ENCODE results near the gene MYADML2. TPM values are rescaled to one million over a fixed set of nuclear protein-coding genes. Genes with fewer than 3 reads are reported as not detected.

Gene MYADML2
- total RNA-seq, 1 donor from 2014 or later = not detected

DNA sequence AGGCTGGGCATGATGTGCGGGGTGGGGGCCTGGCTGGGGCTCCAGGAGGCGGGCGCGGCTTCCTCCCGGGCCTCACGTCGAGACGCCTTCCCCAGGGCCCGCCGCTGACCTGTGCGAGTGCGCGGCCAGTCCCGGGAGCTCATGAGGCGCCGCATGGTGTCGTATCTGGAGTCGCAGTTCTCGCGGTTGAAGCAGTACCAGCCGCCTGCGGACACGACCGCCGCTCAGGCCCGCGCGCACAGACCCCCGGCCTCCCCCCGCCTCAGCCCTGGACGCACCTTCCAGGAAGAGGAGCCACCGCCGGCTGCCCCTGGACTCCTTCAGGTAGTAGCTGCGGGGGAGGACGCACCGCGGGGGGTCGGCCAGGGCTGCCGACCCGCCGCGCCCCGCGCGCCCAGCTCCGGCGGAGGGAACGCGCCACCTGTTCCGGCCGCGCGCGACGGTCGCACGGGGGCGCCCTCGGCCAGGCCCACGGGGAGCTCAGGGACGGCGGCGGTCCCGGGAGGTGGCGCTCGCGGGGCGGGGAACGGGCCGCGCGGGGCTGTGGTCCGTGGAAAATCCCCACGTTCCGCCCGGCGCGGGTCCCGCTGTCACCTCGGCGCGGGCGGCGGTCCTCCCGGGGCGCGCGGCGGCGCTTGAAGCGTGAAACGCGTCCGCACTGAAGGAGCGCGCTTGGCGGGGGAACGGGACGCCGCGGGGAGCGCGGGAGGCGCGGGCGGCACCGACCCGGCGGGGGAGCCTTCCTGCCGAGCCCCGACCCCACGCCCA is 12.5 kb upstream of the MYADML2 start:
- FAIRE-seq (no peak), DNase-seq (ENCODE audit: low read depth) (no peak)
- no peaks in the 10 kb centered on the region for H3K36me3 ChIP-seq (ENCODE audit: control insufficient read depth, insufficient read depth, low read length)
- H3K4me3 ChIP-seq (ENCODE audit: low read depth, low read length) = no peak overlapping the region
- peaks cover 41% of the 10 kb centered on the region for H3K27me3 ChIP-seq (ENCODE audit: control insufficient read depth, insufficient read depth, low read length)
- TF ChIP-seq, protein P1, sequence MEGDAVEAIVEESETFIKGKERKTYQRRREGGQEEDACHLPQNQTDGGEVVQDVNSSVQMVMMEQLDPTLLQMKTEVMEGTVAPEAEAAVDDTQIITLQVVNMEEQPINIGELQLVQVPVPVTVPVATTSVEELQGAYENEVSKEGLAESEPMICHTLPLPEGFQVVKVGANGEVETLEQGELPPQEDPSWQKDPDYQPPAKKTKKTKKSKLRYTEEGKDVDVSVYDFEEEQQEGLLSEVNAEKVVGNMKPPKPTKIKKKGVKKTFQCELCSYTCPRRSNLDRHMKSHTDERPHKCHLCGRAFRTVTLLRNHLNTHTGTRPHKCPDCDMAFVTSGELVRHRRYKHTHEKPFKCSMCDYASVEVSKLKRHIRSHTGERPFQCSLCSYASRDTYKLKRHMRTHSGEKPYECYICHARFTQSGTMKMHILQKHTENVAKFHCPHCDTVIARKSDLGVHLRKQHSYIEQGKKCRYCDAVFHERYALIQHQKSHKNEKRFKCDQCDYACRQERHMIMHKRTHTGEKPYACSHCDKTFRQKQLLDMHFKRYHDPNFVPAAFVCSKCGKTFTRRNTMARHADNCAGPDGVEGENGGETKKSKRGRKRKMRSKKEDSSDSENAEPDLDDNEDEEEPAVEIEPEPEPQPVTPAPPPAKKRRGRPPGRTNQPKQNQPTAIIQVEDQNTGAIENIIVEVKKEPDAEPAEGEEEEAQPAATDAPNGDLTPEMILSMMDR (IDR thresholded peaks at IDR 0.05; ENCODE audit: insufficient read depth, low read length, severe bottlenecking) = peak; percentile 71

DNA sequence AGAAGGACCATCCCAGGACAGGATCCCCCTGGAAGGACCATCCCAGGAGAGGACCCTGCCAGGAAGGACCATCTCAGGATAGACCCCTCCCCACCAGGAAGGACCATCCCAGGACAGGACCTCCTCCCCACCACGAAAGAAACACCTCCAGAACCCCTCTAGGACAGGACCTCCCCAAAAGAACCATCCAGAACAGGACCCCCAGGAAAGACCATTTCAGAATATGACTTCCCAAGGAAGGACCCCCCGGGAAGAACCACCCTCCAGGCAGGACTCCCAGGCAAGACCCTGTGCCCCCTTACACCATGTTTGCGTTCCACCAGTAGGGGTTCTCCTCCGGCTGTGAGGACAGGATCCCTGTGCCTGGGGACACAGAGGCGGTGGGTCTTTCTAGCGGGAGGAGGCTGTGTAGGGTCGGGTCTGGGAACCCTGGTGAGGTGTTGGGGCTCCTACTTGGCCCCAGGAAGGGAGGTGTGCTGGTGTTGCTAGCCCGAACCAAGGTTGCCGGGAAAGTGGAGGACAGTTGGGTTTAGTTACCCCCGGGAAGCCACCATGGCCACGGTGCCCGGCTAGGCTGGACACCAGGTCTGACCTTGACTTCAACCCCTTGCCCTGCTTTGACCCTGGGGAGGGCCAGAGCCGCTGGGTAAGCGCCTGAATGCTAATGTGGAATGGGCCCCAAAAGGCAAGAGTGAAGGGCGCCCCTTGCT is 11.8 kb upstream of the MYADML2 start:
- FAIRE-seq (no peak), DNase-seq (ENCODE audit: low read depth) (no peak)
- TF ChIP-seq, protein P1 (IDR thresholded peaks at IDR 0.05; ENCODE audit: insufficient read depth, low read length, severe bottlenecking) = no peak
- Histone ChIP-seq H3K4me3 (ENCODE audit: low read depth, low read length) (no peak overlapping the region), H3K27me3 (ENCODE audit: control insufficient read depth, insufficient read depth, low read length) (peaks cover 36% of the 10 kb centered on the region), H3K36me3 (ENCODE audit: control insufficient read depth, insufficient read depth, low read length) (no peaks in the 10 kb centered on the region)

DNA sequence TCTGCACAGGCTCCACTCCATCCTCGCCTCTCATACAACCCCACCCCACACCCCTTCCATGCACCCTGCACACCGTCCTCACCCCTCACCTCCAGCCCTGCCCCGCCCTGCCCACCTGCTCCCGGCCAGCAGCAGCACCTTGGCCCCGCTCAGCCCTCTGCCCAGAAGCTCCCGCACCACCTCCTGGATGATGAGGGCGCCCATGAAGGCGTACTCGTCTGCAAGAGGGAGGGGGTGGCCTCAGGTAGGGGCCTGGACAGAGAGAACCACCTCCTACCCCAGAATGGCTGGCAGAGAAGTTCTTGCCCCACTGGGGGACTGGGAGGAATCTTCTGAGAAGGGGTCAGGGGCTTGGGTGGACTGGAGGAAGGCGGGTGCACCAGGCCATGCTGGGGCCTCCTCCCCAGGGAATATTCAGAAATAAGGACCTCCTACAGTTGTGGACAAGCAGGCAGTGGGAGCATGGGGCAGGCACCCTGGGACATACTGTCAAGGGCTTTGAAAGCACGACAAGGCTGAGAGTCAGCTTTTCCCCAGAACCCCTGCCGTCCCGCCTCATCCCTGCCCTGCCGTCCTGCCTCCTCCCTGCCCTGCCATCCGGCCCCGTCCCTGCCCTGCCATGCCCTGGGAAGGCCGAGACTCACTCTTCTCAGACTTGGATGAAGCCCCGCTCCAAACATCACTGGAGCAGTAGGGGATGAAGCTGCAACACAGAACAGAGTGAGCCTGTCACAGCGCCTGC is 10.8 kb upstream of the MYADML2 start:
- FAIRE-seq = no peak
- Histone ChIP-seq H3K4me3 (ENCODE audit: low read depth, low read length) (no peak overlapping the region), H3K36me3 (ENCODE audit: control insufficient read depth, insufficient read depth, low read length) (no peaks in the 10 kb centered on the region), H3K27me3 (ENCODE audit: control insufficient read depth, insufficient read depth, low read length) (peaks cover 33% of the 10 kb centered on the region)
- DNase-seq (ENCODE audit: low read depth) = no peak
- TF ChIP-seq, protein P1 (IDR thresholded peaks at IDR 0.05; ENCODE audit: insufficient read depth, low read length, severe bottlenecking) = no peak

DNA sequence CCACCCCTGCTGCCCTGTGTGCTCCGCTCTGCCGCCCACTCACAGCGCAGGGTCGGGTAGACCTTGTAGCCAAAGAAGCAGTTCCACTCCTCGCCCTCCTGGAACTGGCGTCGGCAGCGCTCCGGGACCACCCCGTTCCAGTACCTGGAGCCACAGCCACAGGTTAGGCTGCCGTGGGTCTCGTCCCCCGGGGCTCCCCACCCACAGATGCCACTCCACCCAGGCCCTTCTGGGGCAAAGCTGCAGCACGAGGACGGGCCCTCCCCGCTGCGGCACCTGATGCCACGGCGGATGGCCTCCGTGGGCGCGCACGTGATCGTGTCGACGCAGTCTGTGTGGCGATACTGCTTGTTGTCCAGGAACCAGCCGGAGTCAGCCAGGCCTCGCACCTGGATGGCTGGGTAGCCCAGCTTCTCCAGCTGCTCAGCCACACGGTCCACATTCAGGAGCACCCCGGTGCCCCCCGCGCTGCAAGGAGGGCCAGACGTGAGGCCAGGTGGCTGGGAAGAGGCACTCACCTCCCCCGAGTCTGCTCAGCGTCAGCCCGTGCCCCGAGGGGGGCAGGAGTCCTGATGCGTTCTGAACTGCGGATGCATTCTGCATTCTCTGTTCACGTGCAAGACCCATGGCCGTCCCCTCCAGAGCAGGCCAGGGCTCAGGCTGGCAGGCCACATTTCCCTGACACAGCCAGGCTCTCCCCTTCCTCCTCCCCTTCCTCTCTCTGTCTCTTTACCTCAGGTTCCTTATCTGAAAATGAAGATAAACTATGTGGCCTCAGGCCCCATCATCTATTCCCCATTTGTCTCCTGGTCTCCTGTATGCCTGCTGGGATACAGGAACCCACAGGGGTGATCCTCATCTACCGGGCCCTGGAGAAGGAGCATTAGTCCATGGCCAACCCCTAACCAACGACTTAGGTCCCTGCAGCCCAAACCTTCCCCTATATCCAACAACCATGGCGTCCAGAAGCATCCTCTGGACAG is 9.9 kb upstream of the MYADML2 start:
- FAIRE-seq (no peak), DNase-seq (ENCODE audit: low read depth) (no peak)
- peaks cover 26% of the 10 kb centered on the region for H3K27me3 ChIP-seq (ENCODE audit: control insufficient read depth, insufficient read depth, low read length)
- no peaks in the 10 kb centered on the region for H3K36me3 ChIP-seq (ENCODE audit: control insufficient read depth, insufficient read depth, low read length)
- TF ChIP-seq, protein P1 (IDR thresholded peaks at IDR 0.05; ENCODE audit: insufficient read depth, low read length, severe bottlenecking) = no peak
- H3K4me3 ChIP-seq (ENCODE audit: low read depth, low read length) = no peak overlapping the region
